CD4-positive, alpha-beta T cell (primary cell): Measurements from ENCODE around the gene SMIM3. TPM values are rescaled to one million over a fixed set of nuclear protein-coding genes. Genes with fewer than 3 reads are reported as not detected.

Source experiments
- ATAC-seq: fragments of 200-7000 bp; cut with Tn5 transposase; one replicate; pipeline ENCODE4 v1.10.0; 2022; ENCODE audit warnings: mild to moderate bottlenecking; ENCODE audit not compliant: poor library complexity
- CTCF ChIA-PET: fragments of 350-600 bp; sonication (Branson Sonifier 250); formaldehyde crosslinking; loops from one replicate; lab custom pipeline; 2021; ENCODE audit warnings: antibody characterized with exemption, inconsistent platforms; lab: Charles Lee
- POLR2A ChIA-PET: fragments of 350-600 bp; sonication (Branson Sonifier 250); formaldehyde crosslinking; loops from one replicate; lab custom pipeline; 2021; ENCODE audit warnings: antibody characterized with exemption, inconsistent platforms; lab: Charles Lee
- DNase-seq, 14 experiments: peaks; one replicate each; pipeline ENCODE4 v3.0.0-alpha.2; 2013 to 2020; ENCODE audit warnings: mixed read lengths in 2 of 14
- H3K27ac ChIP-seq, 2 donors: one replicate each; pipeline versions ENCODE4 v1.5.1 to v1.7.0; 2013; ENCODE audit warnings: low read length in 2 of 2, low read depth in 1 of 2, mild to moderate bottlenecking in 1 of 2
- H3K27me3 ChIP-seq, 2 experiments: 1 replicate in 1 of 2; 2 replicates in 1 of 2; pipeline versions ENCODE4 v1.6.1 to v1.7.0; 2013; ENCODE audit warnings: low read length in 2 of 2, control low read depth in 1 of 2, mild to moderate bottlenecking in 1 of 2, moderate library complexity in 1 of 2; ENCODE audit not compliant: insufficient read depth in 2 of 2, control insufficient read depth in 1 of 2
- H3K36me3 ChIP-seq: one replicate; pipeline ENCODE4 v1.6.1; 2013; ENCODE audit warnings: low read length, control low read depth; ENCODE audit not compliant: insufficient read depth
- H3K4me1 ChIP-seq: one replicate; pipeline ENCODE4 v1.6.1; 2013; ENCODE audit warnings: low read length, control low read depth; ENCODE audit not compliant: insufficient read depth
- H3K4me3 ChIP-seq: one replicate; pipeline ENCODE4 v1.5.1; 2013; ENCODE audit warnings: mild to moderate bottlenecking, low read length, moderate library complexity
- H3K9me3 ChIP-seq, 2 experiments: 1 replicate in 1 of 2; 2 replicates in 1 of 2; pipeline versions ENCODE4 v1.6.1 to v1.7.0; 2013; ENCODE audit warnings: low read length in 2 of 2, mild to moderate bottlenecking in 2 of 2, control low read depth in 1 of 2, moderate library complexity in 1 of 2; ENCODE audit not compliant: control insufficient read depth in 1 of 2, insufficient read depth in 1 of 2
- H3K27ac Mint-ChIP-seq: one replicate; pipeline ENCODE4 v1.8.0; 2020; ENCODE audit warnings: mixed read lengths
- H3K27me3 Mint-ChIP-seq: one replicate; pipeline ENCODE4 v1.8.0; 2021; ENCODE audit warnings: mixed read lengths
- H3K36me3 Mint-ChIP-seq: one replicate; pipeline ENCODE4 v1.8.0; 2021; ENCODE audit warnings: low read depth, mixed read lengths
- H3K4me1 Mint-ChIP-seq: one replicate; pipeline ENCODE4 v1.8.0; 2021; ENCODE audit warnings: low read depth, mixed read lengths
- H3K4me3 Mint-ChIP-seq: one replicate; pipeline ENCODE4 v1.8.0; 2020; ENCODE audit warnings: mild to moderate bottlenecking, mixed read lengths
- H3K9me3 Mint-ChIP-seq: one replicate; pipeline ENCODE4 v1.8.0; 2020; ENCODE audit warnings: mixed read lengths
- intact Hi-C, 2 experiments: fragments of 100-400 bp; cut with DNase I in 1 of 2; cut with micrococcal nuclease in 1 of 2; formaldehyde crosslinking; loops; one replicate each; pipeline versions ENCODE4 v1.15.1 to v1.9.0; 2023 to 2025; cut with DNase I, micrococcal nuclease
- total RNA-seq, 174 experiments: library from RNA in 2 of 174; stranded (reverse) in 2 of 174; gene quantifications; one replicate each; pipeline ENCODE4 v1.2.3 and lab custom pipeline; 2021 to 2026
- TF ChIP-seq, protein P1 (sequence below): fragments of 200-600 bp; IDR thresholded peaks from one replicate; pipeline ENCODE4 v1.8.0; 2022; ENCODE audit warnings: antibody characterized with exemption, mild to moderate bottlenecking

Gene SMIM3
- total RNA-seq, 2 experiments from 2014 or later: 2.9 TPM

DNA sequence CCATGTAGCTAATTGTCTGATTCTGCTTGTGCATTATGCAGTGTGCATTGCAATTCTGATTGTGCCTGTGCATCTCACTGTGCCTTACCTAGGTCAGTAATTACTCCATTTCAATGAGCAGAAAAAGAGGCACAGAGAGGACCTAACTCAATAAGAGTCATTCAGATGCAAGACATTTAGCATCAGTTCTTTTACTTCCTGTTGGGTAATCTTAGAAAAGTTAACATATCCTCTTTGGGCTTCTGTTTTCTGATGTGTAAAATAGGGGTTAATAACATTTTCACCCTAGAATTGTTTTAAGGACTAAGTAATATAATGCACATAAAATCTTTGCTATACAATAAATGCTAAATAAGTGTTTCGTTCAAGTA lies 12.8 kb upstream of the SMIM3 start:
- Histone ChIP-seq H3K27me3 (no peaks in the 10 kb centered on the region), H3K9me3 (peaks cover 0 to 3% of the 10 kb centered on the region in 2 experiments), H3K27ac (no peak overlapping the region), H3K4me1 (no peaks in the 10 kb centered on the region), H3K4me3 (no peak overlapping the region), H3K36me3 (no peaks in the 10 kb centered on the region)
- DNase-seq (no peak), ATAC-seq (no peak)
- CTCF ChIA-PET: interaction anchor here (1.9 kb wide), 1 partner anchor 12 kb away, joined by 6 read pairs; the partner anchor contains the start of gene SMIM3
- POLR2A ChIA-PET: interaction anchor here (0.9 to 1.8 kb wide), 3 partner anchors 13 to 65 kb away, joined by 3 to 4 read pairs (median 3); partner anchors contain the start of genes RBM22 and SMIM3
- Mint-ChIP-seq H3K27me3 (no peaks in the 10 kb centered on the region), H3K4me1 (peaks cover 4% of the 10 kb centered on the region), H3K9me3 (no peaks in the 10 kb centered on the region), H3K36me3 (no peaks in the 10 kb centered on the region), H3K4me3 (no peak overlapping the region), H3K27ac (no peak overlapping the region)
- TF ChIP-seq, protein P1, sequence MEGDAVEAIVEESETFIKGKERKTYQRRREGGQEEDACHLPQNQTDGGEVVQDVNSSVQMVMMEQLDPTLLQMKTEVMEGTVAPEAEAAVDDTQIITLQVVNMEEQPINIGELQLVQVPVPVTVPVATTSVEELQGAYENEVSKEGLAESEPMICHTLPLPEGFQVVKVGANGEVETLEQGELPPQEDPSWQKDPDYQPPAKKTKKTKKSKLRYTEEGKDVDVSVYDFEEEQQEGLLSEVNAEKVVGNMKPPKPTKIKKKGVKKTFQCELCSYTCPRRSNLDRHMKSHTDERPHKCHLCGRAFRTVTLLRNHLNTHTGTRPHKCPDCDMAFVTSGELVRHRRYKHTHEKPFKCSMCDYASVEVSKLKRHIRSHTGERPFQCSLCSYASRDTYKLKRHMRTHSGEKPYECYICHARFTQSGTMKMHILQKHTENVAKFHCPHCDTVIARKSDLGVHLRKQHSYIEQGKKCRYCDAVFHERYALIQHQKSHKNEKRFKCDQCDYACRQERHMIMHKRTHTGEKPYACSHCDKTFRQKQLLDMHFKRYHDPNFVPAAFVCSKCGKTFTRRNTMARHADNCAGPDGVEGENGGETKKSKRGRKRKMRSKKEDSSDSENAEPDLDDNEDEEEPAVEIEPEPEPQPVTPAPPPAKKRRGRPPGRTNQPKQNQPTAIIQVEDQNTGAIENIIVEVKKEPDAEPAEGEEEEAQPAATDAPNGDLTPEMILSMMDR: no peak
- intact Hi-C loops: no loop called here

DNA sequence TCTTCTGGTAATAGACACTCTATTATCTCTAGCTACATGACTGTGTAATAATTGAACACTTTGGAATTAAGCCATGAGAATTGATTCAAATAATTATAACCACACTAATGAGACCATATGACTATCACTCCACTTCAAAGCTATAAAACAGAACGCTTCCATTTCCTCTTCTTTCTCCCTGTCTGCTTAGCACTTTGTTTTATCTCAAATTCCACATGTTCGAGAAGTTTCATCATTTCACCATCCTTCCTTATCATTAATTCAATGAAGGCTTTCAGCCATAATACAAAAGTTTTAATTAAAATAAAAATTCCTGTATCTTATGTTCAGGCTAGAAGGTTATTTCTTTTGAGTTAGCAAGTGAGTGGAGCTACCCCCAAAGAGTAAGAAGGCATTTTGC lies 12.3 kb upstream of the SMIM3 start:
- intact Hi-C loops: no loop called here
- Mint-ChIP-seq H3K27me3 (no peaks in the 10 kb centered on the region), H3K4me3 (no peak overlapping the region), H3K4me1 (peaks cover 4% of the 10 kb centered on the region), H3K27ac (no peak overlapping the region), H3K36me3 (no peaks in the 10 kb centered on the region), H3K9me3 (no peaks in the 10 kb centered on the region)
- Histone ChIP-seq H3K27ac (no peak overlapping the region), H3K27me3 (no peaks in the 10 kb centered on the region), H3K36me3 (no peaks in the 10 kb centered on the region), H3K4me3 (no peak overlapping the region), H3K4me1 (no peaks in the 10 kb centered on the region), H3K9me3 (peaks cover 0 to 3% of the 10 kb centered on the region in 2 experiments)
- ChIA-PET CTCF (interaction anchor here (1.9 kb wide), 1 partner anchor 12 kb away, joined by 6 read pairs; the partner anchor contains the start of gene SMIM3), POLR2A (interaction anchor here (1.2 to 1.8 kb wide), 2 partner anchors 12 to 17 kb away, joined by 3 to 4 read pairs; partner anchors contain the start of gene SMIM3)
- ATAC-seq: no peak
- no peak for DNase-seq
- TF ChIP-seq, protein P1: no peak

DNA sequence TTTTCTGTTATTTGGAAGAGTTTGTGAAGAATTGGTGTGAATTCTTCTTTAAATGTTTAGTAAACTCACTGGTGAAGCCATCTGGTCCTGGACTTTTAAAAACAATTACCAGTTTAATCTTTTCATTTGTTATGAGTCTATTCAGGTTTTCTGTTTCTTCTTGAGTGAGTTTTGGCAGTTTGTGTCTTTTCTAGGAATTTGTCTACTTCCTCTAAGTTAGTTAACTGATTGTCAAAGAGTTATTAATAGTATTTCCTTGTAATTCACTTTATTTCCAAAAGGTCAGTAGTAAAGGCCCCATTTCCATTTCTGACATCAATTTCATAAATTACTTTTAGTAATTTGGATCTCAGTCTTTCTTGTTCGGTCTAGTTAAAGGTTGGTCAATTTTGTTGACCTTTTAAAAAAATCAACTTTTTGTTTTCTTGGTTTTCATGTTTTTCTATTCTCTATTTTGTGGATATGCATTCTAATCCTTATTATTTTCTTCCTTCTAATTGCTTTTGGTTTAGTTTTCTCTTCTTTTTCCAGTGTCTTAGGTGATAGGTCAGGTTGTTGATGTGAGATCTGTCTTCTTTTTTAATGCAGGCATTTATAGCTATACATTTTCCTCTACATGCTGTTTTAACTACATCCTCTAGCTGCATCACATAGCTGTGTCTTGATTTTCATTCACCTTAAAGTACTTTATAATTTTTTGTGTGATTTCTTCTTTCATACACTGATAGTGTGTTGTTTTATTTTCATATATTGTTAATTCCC lies 7.3 kb upstream of the SMIM3 start:
- Mint-ChIP-seq H3K9me3 (no peaks in the 10 kb centered on the region), H3K36me3 (no peaks in the 10 kb centered on the region), H3K27me3 (no peaks in the 10 kb centered on the region), H3K4me1 (no peaks in the 10 kb centered on the region), H3K4me3 (no peak overlapping the region), H3K27ac (no peak overlapping the region)
- Histone ChIP-seq H3K9me3 (no peaks in the 10 kb centered on the region), H3K27ac (no peak overlapping the region), H3K27me3 (peaks cover 0 to 4% of the 10 kb centered on the region in 2 experiments), H3K4me3 (no peak overlapping the region), H3K4me1 (no peaks in the 10 kb centered on the region), H3K36me3 (no peaks in the 10 kb centered on the region)
- intact Hi-C loops: no loop called here
- ATAC-seq (no peak), DNase-seq (no peak)
- TF ChIP-seq, protein P1: no peak
- ChIA-PET CTCF (no interaction called here), POLR2A (no interaction called here)
